HG03196 (cell line): ENCODE results near the gene ELP4.
"Not testable (repeated sequence)": the region's sequence is repeated elsewhere in the genome, so short reads cannot be mapped to it uniquely, and the experiment has no call there.

Experiments
- ATAC-seq: cut with Tn5 transposase; IDR thresholded peaks from one replicate; pipeline ENCODE4 v1.9.1; 2021; ENCODE audit not compliant: unreplicated experiment

Gene ELP4

DNA sequence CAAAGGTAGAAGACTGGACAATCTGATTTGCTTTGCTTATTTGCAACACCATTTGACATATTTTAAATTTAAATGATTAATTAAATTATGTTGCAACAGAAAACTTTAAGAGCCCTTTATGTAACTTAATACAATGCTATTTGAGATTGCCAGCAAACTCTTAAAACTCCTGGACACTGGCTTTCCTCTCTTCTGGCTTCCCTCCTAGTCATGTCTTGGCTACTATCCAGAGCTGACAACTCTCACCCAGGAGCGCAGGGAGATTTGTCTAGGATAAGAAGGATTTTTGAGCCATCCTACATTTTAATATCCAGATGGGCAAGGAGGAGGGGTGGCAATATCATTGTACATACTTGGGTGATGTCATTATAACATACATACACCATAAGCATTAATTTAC is 134.3 kb downstream of the ELP4 start:
- no peak for ATAC-seq

DNA sequence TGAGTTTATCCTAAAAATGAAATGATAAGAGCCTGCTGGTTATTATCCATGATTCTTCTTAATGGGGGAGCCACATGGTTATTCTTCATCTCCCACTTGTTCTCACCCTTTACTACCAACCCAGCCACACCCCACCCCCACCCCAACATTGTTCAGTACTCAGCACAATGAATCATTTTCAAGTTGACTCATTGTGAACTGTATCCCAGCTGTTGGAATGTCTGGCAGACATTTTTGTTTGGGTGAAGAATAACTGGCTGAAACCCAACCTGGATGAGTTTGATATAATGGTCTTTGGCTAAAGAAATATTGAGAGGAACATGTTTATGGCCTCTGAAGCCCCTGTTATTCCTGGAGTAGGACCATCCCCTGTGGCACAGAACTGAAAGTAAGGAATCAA is 136.2 kb downstream of the ELP4 start:
- no peak for ATAC-seq

DNA sequence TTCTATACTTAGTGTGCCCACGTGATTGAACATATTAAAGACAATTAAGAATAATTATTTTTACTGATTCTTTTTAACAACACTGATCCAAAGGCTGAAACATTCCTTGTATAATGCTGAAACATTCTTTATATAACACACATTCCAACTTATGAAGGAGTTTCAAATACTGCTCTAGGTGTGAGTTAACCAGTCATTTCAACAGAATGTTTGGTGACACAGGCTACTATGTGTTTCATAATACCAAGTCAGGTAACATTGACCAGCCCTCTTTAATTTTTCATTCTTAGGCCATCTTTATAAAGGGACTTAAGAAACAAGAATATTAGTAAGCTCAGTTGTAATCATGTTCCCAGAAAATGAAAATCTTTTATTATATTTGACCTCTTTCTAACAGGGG is 136.6 kb downstream of the ELP4 start:
- no peak for ATAC-seq

DNA sequence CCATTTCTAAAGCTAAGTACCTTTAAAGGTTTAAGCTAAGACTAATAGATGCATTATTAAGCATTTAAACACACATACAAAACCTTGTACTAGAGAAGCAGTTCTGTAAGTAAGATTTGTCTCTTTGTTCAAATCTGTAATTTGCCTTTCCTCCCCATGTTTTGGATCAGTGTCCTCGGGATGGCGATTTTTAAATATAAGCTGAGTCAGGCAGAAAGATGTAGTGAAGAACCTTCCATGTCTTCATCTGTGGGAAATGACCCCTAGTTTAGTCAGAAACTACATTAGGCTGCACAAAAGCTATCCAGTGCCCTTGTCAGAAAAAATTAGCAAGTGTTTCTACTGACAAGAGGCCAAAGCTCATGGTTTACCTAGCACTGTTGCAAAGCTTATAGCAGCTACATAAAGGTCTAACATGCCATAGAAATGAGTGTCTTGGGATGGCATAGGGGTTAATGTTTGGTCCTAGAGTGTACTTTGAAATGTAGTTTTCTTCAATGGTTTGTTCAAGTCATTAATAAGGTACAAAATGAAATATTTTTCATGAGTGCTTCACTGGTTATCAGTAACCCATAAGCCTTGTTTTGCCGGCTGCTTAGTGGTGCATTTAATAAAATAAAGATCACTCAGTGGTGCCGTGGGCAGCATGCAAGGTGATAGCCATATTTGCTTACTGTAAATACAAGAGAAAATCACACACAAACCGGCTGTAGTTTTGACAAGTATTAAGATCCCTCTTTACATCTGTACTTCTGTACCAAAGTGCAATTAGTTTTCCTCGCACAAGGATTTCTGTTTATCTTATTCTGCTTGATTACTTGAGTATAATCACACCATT is 139.8 kb downstream of the ELP4 start:
- no peak for ATAC-seq

DNA sequence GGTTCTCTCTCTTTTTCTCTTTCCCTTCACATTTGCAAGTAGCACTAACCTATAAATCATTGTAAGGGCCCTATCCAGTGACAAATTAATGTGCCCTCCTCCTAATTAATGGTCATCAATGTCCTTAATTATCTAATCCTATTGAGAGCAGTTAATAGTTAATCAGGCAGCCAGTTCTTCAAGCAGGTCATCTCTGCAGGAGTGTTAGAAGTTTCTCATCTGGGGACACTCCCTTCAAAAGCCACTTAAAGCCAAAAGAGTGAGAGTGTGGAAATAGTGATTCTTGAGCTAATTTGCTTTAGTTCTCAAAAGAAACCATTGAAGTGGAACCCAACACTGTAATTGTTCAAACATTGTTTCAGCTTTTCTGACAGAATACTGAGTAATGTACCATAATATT is 141.6 kb downstream of the ELP4 start:
- peak; percentile 69 for ATAC-seq

DNA sequence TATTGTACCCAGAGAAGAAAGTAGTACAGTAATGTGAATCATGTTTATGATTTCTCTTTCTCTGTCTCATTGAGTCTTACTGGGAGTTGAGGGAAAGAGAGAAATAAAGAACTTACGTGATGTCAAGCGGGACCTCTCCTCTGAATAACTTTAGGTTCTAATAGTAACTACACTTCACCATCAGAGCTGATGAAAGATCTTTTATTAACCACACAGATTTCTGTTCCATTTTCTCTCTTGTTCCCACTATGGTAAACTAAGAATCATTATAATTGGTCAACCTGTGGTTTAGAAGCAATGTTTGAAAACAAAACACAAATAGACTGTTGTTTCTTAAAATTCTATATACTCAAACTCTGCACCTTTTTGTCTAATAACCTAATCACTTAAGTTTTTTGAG is 142.3 kb downstream of the ELP4 start:
- peak; percentile 57 for ATAC-seq

DNA sequence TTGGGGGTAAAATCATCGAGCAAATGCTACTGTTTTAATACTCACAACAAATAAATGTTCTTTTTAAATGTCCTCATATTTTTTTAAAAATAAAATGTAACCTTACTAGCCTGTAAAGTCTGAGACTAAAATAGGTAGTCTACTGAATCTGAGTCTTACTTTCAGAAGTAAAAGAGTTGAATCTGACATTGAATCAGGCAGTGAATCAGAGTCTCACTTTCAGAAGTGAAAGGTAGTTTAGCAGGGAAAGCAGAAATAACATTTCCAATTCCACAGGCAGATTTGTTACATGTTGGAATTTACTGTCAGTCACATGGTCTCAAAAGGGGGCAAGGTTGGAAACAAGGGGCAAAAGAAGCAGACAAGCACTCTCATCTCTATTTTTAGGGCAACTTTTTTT is 143.0 kb downstream of the ELP4 start:
- ATAC-seq = no peak

DNA sequence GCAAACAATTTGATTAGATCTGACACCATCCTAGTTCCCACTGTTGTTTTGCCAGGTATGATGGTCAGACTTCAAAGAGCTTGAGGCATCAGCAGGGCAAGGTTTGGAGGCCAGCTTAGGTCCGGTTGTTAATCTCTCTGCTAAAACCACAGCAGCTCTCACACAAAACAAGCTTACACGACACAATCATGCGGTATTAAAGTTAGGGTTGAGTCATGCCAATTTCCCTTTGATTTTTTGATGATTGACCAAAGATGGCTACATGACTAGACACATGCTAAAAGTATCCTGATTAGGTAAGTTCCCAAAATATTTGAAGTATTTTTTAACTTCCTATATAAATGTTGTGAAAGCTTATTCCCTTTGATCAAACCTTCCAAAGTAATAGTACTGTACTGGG is 145.9 kb downstream of the ELP4 start:
- no peak for ATAC-seq

DNA sequence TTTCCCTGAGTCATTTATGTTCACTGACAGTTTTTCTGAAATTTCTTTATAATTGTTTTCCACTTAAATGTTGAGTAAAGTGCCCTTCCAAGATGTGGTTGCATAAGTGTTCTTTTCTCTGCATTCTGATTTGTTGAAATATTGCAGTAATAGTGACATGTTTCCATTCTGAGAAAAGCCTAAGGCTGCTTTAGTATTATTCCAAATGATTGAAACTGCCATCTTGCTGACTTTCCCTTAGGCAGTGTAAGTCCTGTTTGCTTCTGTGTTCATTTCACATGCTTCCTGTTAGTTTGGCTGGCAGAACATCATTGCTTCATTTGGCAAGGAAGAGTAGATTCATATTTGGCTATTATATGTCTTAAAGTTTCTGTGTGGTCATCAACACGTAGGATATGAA is 146.5 kb downstream of the ELP4 start:
- ATAC-seq = no peak

DNA sequence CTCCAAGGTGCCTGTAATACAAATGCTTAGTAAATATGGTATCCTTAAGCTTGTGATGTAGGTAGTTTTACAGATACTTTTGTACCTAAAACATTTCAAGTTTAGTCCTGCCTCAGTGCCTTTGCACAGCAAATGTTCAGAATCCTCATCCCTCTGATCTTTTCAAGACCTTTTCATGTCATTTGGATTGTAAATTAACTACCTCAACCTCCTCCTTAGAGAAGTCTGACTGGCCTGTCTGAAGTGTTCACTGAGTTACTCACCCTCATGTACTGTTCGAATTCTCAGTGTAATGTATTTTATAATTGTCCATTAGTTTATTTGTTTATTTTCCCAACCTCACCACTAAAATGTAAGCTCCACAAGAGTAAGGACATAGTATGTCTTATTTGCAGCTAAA is 147.5 kb downstream of the ELP4 start:
- ATAC-seq = no peak

DNA sequence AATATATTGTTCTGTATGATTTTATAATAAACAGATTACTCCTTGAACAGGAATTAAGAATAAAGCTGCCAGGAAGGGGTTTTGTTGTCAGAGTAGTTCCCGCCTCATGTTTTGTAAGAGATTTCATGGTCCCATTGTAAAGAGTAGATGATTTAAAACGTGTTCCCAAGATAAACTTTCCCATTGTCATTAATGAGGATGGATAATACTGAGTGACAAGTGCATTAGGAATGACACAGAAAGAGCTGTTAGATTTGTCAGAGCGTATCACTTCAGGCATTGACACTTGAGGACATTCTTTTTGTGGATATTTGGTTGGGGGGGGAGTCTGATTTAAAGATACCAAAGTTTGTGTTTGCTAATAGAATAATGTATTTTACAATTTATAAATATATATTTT is 154.6 kb downstream of the ELP4 start:
- ATAC-seq = no peak

DNA sequence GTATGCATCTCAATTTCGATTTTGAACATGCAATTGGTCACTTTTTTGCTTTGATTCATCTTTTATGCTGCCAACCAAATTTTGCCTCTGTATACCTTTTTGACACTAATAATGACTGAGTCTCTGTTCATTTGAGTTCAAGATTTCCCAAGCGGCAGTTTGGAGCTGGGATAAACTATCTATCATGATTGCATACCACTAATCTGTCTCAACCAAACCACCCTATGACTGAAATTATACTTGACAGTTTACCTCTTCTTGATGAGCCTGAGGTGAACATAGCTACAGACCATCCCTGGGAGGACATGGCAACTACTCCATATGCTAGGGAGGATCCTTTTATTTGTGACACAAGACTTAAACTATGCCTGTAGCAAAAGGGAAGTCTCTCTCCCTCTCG is 155.4 kb downstream of the ELP4 start:
- no peak for ATAC-seq

DNA sequence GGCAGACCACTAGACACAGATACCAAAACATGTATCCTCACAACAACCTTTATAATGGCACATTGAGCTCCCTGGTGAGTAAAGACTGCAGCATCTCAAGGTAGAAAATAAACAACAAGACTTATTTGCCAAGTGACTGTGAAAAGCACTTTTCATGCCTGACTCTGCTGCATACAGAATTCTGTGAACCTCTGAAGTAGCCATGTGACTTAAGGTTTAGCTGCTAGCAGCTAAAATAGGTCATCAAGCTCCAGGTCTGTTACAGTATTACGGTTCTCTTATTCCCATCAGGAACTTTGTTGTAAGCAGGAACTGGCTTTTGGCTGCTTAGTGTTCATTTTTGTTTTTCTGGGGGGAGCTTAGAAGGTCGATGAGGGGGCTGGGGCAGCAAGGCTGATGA is 162.1 kb downstream of the ELP4 start:
- no peak for ATAC-seq

DNA sequence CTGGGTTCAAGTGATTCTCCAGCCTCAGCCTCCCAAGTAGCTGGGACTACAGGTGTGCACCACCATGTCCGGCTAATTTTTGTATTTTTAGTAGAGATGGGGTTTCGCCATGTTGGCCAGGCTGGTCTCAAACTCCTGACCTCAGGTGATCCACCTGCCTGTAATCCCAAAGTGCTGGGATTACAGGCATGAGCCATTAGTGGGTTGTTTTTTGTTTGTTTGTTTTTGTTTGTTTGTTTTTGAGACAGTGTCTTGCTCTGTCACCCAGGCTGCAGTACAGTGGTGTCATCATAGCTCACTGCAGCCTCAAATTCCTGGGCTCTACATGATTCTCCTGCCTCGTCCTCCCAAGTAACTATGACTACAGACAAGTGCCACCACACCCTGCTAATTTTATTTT is 163.5 kb downstream of the ELP4 start:
- not testable (repeated sequence) for ATAC-seq

DNA sequence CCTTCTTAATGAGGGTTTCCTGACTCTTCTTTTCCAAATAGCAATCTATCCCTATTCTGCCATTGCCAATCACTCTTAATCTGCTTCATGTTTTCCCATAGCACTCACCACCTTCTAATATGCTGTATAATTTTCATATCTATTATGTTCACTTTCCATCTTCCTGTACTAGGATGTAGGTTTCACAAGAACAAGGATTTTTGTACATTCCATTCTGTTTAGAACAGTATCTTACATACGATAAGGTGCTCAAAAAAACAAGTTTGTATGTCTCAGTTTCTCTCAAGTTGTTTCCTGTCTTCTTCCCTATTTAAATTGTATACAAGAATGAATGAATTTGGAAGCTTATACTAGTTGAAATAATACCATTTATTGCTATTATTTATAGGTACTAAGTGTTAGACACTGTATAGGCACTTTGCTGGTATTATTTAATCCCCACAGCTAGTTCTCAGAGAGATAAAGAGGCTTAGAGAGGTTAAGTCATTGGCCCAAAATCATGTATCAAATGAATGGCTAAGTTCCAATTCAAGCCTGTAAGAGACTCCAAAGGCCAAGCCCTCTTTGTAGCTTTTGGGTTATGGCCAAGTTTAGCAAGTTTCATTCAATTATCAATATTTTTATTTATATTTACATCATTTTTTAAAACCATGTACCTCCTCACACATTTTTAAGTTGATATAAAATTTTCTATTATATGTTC is 166.9 kb downstream of the ELP4 start:
- no peak for ATAC-seq

DNA sequence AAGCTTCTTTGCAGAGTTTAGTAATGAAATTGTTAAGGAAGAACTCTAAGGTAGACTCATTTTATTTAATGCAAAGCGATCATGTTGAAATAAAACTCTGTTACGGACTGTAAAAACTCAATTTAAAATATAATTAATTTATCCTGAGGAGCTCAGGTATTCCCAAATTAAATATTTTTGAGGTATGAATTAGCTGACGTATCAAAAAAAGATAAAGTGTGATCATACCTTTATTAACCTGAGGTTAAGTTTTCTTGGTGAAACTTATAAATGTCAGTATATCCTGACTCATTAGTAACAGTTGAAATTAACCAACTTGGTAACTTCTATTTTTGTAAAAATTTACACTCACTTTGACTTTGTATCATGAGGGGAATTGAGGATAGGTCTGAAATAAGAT is 171.2 kb downstream of the ELP4 start:
- no peak for ATAC-seq

DNA sequence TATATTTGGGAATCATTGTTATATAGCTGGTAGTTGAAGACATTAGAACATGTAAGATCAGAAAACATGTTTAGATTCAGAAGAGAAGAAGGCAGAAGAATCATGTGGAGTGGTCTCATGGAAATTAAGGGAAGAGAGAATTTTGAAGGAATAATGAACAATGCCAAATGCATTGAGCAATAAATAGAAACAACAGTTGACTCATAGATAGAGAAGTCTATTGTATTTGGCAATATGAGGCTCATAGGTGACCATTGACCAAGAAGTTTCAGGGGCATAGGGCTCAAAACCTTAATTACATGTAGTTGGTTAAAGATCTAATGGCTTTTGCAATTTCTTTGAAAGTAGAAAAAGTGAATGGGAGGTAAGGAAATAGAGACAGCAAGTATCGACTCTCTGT is 177.7 kb downstream of the ELP4 start:
- no peak for ATAC-seq

DNA sequence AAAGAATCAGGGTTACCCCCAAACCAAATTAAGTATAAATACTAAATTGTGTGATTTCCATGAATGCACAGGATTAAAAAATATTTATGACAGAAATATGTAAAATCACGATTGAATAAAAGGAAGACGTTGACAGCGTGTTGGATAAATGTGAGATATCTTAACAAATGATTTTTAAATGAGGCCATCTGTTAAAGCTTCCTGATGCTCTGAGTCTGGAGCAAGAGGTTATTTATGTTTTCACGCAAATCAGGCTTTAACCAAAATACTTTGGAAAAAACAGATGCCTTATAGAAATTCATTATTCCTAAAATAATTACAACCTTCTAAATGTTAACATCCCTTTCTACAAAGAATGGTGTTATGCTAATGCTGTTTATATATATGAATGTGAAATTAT is 178.3 kb downstream of the ELP4 start:
- ATAC-seq = no peak

DNA sequence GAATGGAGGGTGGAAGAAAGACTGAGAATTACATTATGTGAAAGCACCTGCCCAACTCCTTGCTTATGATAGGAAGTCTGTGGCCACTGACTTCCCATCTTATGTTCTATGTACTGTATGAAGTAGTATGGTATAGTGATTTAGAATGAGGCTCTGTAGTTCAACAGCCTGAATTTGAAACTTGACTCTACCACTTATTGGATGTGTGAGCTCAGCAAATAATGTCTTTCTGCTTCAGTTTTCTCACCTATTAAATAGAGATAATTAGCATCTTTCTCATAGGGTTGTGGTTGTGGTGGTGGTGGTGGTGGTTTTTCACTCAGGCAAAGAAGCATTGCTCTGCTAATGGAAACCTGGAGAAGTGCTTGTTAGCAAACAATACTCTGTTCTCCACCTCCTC is 180.0 kb downstream of the ELP4 start:
- no peak for ATAC-seq

DNA sequence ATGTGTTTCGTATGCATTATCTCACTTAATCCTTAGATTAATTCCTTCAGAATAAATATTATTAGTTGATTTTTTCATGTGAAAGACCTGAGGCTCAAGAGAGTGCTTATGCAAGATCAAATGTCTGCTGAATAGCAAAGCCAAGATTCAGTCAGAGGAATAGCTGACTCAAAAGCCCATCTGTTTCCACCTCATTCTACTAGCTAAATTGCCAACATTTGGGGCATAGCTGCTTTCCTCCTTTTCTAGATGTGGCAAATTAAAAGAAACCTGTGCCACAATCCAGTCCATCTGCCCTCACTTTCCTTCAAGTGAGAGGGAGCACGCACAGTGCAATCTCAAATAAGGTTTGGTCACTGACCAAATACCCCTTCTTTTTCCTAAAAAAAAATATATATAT is 180.5 kb downstream of the ELP4 start:
- ATAC-seq = no peak

DNA sequence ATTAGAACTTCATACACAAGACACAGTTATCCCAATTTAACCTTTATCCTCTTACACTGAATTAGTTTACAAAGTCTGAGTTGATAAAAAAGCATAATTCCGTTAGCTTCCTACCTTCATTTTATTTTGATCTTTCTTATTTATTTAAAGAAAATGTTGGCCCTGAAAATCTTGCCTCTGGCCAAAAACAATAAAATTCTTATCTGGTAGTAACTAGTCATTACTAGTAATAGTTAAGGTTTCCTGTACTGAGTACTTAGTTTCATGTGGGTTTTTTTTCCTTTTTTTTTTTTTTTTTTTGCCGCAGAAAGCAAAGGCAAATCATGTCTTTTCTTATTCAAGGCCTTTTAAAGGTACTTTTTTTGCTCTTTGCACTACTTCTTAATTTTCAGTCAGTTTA is 180.9 kb downstream of the ELP4 start:
- no peak for ATAC-seq

DNA sequence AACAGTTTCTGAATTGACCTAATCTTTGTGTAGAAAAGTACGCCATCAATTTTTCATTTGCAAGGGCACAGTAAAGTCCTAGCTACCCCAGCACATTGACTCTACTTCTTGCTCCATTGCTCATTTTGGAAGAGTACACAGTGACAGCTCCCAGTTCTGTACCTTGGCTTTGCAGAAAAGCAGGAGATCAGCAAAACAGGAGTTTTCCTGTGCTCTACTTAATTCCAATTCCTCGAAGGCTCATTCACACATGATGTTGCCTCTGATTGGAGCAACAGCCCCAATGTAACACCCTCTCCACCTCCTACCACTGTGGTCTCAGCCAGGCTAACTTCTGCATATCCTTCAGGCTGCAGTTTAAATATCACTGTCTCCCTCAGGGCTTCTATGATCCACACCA is 182.9 kb downstream of the ELP4 start:
- ATAC-seq = no peak

DNA sequence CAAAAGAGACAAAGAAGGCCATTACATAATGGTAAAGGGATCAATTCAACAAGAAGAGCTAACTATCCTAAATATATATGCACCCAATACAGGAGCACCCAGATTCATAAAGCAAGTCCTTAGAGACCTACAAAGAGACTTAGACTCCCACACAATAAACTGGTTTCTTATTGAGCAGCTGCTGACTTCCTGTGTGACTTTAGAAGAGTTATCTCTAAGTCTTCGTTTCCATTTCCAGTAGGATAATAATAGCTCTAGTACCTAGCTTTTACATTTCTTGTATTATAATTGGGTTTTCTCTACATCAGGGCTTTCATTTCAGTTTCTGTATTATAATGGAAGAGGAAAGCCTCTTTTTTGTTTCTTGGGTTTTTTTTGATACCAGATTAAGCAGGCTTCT is 187.5 kb downstream of the ELP4 start:
- peak; percentile 74 for ATAC-seq
